GM18520 (cell line): ENCODE measurements around the gene DLX1.
"Not testable (repeated sequence)": the region's sequence is repeated elsewhere in the genome, so short reads cannot be mapped to it uniquely, and the experiment has no call there.

ENCODE experiments used
- ATAC-seq: cut with Tn5 transposase; IDR thresholded peaks from one replicate; pipeline ENCODE4 v1.9.1; 2021; ENCODE audit not compliant: unreplicated experiment

DLX1 gene

GRCh38 chr2:172085460-172086159 is at the start of gene DLX1:
Gene DLX1, plus strand, starts transcription at chr2:172085507. Its CDS starts 171 bp downstream, at chr2:172085678.
- no peak for ATAC-seq

DNA sequence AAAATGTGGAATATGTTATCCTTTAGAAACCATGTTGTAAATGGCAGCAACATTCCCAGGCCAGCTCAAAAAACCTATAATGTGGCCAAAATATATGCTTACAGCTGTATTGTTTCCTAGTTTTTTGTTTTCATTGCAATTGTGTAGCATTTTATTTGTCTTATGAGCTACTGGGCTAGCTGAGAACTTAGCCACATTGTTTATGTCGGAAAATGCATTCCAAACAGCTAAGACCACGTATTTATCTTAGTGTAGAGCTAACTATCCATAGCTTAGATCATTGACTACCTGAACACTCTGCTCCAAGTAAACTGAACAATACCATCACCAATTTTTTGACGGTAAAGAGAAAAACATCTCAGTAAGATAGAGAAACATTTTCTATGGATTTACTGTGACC is 47.2 kb upstream of the DLX1 start:
- ATAC-seq, result no peak

- ATAC-seq, result no peak
These were observed 46.7 kb upstream of the DLX1 start for GRCh38 chr2:172038604-172039003.

DNA sequence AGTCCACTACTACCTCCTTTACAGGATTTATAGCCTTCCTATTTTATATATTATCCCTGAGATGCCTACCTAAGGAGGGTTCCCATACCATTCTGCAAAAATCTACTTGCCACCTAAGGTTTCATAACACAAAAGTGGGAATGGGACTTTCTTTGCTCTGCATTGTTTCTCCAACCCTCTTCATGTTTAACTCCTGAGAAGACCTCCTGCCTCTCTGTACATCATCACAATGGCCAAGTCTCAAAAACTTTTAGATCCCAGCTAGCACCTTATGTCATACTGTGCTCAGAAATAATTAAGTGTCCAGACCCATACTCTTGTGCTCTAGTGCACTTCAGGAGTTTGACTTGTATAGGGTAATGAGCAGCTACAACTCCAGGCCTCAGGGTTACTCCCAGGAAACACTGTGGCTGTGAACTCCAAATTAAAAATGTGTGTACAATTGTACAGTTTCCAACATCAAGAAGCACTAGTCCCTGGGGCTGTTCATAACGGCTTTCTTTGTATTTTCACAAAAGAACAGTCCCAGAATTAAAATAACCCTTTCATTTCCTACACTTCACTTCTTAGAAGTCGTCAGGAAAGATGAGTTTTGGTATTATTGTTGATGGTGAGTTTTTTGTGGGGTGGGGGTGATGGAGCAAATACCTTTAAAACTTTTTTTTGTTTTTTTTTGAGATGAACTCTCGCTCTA is 46.1 kb upstream of the DLX1 start:
- no peak for ATAC-seq

- no peak for ATAC-seq
These were observed 45.0 kb upstream of the DLX1 start for GRCh38 chr2:172040311-172040710.

GRCh38 chr2:172046080-172046678 is 39.1 kb upstream of the DLX1 start:
- no peak for ATAC-seq

GRCh38 chr2:172046866-172047565 is 38.3 kb upstream of the DLX1 start:
- no peak for ATAC-seq

- ATAC-seq, result no peak
These were observed 37.5 kb upstream of the DLX1 start for GRCh38 chr2:172047566-172048507.

GRCh38 chr2:172048508-172049503 is 36.5 kb upstream of the DLX1 start:
- no peak for ATAC-seq

DNA sequence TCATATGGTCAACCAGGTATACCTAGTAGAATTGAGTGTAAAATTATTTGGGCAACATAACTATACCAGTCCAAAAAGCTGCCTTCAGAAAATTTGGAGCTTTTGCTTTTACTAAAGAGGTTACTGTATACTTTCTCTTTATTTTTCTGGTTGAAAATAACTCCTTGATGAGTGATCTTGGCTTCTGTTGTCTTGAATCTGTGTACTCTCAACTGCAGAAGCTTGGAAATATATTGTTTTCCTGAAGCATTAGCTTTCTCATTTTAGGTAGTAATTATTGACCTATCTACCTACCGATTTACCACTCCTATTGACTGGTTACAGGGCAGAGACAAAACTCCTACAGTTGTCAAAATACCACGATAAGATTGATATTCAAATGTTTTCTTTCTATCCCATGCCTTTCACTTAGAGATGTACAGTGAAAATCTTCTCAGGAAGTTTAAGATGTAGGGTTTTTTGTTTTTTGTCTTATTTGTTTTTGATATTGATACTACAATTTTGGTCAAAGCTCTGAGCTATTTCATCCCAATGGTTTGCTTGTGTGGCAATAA is 35.7 kb upstream of the DLX1 start:
- ATAC-seq, result no peak

DNA sequence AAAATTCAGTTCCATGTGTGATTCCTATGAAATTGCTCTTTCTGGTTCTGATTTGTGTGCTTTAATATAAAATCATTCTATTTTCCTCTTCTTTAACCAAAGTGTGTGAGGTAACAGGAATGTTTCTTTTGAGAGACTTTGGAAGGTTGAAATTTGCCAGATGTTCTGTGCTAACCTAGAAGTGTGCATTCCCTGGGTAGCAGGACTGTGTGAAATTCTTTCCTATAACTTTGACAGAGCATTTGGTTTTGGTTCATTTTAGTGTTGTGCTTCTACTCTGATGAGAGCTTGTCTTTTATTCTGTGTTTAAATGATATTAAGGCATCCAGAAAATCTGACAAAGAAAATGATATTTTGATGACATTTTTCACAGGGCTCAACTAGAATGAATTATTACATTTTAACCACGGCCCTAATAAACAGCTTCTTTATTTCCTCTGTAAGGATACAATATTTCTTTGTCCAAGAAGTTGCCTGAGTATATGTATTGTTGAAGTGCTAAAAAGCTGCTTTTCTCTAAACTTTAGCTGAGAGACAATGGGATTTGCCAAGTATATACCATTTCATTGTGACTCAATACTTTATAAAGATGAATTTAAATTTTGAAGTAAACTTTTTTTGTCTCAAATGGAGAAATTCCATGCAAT is 34.7 kb upstream of the DLX1 start:
- ATAC-seq, result no peak

DNA sequence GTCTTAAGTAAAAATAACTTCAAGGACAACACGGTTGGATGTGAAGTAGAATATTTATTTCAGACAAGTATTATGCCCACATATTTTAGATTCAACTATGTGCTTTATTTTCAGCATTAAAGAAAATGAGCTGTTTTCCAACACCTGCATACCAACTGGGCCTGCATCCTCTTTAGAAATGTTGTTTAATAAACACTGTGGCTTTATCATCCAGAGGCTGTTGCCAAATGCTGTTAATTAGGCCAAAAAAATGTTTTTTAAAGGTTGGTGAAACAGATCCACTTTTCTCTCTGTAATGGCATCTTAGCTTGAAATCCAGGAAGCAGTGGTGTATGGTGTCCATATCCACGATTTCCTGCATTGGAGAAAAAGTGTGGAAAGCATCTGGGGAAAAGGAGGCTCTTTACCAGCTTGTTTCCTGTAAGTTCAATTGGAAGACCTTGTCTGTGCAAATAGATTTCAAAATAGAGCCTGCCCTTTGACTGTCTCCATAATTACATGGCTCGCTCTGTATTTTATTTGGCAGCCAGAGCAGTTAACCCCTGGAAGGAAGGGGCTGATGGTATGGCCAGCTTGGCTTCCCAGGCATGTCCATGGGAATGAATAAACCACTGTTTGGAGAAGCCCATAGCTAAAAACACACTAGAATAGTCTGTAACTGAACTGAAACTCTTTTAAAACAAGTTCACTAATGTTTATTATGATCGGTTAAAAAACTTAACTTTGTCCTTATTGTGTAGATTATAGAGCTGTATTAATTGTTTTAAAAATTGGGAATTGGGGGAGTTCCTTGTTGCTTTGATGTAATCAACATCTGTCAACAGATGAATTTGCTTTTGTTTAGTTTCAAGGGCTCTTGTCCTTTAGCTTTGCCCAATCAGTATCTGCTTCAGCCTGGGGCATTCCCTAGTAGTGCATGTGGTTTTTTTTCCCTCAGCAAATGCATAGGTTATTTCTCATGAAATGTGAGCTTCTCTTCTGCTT is 33.0 kb upstream of the DLX1 start:
- no peak for ATAC-seq

DNA sequence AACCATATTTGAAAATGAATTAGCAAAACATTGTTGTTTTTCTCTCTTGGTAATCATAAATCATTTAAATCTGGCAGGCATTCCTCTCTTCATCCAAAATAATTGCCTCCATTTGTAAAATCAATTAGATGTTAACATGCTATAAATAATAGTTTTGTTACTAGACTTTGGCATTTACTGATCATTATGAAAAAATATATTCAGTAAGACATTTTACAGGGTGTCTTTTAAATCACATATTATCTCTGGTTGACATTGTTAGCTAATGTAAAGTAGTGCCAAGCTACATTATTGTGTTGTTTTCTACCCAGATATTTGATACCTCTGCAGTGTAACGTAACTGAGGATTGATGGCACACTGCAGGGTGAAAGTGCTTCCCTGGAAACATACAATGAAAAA is 31.8 kb upstream of the DLX1 start:
- ATAC-seq, result no peak

DNA sequence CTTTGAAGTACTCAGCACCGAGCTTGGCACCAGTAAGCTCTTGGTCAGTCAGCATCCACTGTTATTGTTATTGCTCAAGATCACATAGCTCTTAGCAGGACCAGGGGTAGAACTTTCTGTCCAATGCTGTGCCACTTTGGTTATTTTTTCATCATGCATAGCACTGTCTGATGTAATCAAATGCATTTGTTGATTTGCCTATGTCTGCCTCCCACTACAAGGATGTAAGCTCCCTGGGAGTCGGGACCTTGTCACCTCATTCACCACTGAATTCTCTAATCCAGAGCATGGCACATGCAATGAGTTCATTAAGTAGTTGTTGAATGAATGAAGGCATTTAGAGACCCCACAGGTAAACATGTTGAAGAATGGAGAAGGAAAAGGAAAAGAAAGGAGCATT is 29.0 kb upstream of the DLX1 start:
- ATAC-seq, result no peak

GRCh38 chr2:172058660-172059059 is 26.6 kb upstream of the DLX1 start:
- ATAC-seq, result no peak

DNA sequence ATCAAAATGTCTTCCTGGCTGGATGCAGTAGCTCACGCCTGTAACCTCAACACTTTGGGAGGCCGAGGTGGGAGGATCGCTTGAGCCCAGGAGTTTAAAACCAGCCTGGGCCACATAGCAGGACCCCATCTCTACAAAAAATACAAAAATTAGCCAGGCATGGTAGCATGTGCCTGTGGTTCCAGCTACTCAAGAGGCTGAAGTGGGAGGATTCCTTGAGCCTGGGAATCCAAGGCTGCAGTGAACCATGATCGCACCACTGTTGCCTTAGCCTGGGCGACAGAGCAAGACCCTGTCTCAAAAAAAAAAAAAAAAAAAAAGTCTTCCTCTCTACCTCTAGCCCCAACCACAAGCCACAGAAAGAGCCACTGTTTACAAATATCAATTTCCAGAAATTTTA is 25.2 kb upstream of the DLX1 start:
- ATAC-seq, result not testable (repeated sequence)

- no peak for ATAC-seq
These were observed 22.8 kb upstream of the DLX1 start for GRCh38 chr2:172062402-172063004.
